ENCODE measurements around the gene ITSN1.
"Not testable (repeated sequence)": the region's sequence is repeated elsewhere in the genome, so short reads cannot be mapped to it uniquely, and the experiment has no call there.

The ITSN1 gene

GRCh38 chr21:33915368-33916199 lies 273.3 kb downstream of the ITSN1 start, which contains the start of gene ATP5PO:
ATP5PO (minus strand) TSS chr21:33915804; CDS start chr21:33915763, 41 bp downstream.
- peak within 1 kb of the TSS; percentile 99 for H3K4me3 ChIP-seq (ENCODE audit: low read depth, low read length)
- no peak for TF ChIP-seq CTCF (IDR thresholded peaks at IDR 0.05; ENCODE audit: control insufficient read depth, extremely low read depth, insufficient read depth)
- peak; percentile 93 for DNase-seq (ENCODE audit: low read depth)

- no peak for DNase-seq (ENCODE audit: low read depth)
- TF ChIP-seq CTCF (IDR thresholded peaks at IDR 0.05; ENCODE audit: control insufficient read depth, extremely low read depth, insufficient read depth): no peak
- H3K4me3 ChIP-seq (ENCODE audit: low read depth, low read length): peak overlapping the region; percentile 99
Observed at GRCh38 chr21:33916200-33916567, 273.9 kb downstream of the ITSN1 start.

GRCh38 chr21:33917421-33917820 lies 275.1 kb downstream of the ITSN1 start:
- TF ChIP-seq CTCF (IDR thresholded peaks at IDR 0.05; ENCODE audit: control insufficient read depth, extremely low read depth, insufficient read depth): no peak
- peak; percentile 65 for DNase-seq (ENCODE audit: low read depth)
- no peak overlapping the region for H3K4me3 ChIP-seq (ENCODE audit: low read depth, low read length)

GRCh38 chr21:33924079-33924765 lies 281.9 kb downstream of the ITSN1 start:
- TF ChIP-seq CTCF (IDR thresholded peaks at IDR 0.05; ENCODE audit: control insufficient read depth, extremely low read depth, insufficient read depth): peak; percentile 92
- no peak overlapping the region for H3K4me3 ChIP-seq (ENCODE audit: low read depth, low read length)
- DNase-seq (ENCODE audit: low read depth): peak; percentile 36

GRCh38 chr21:33924766-33925100 lies 282.4 kb downstream of the ITSN1 start:
- H3K4me3 ChIP-seq (ENCODE audit: low read depth, low read length): no peak overlapping the region
- no peak for DNase-seq (ENCODE audit: low read depth)
- no peak for TF ChIP-seq CTCF (IDR thresholded peaks at IDR 0.05; ENCODE audit: control insufficient read depth, extremely low read depth, insufficient read depth)

GRCh38 chr21:33926248-33926647 lies 283.9 kb downstream of the ITSN1 start:
- not testable (repeated sequence) for H3K4me3 ChIP-seq (ENCODE audit: low read depth, low read length); DNase-seq (ENCODE audit: low read depth)

GRCh38 chr21:33931052-33931798 lies 288.9 kb downstream of the ITSN1 start:
- not testable (repeated sequence) for DNase-seq (ENCODE audit: low read depth)
- H3K4me3 ChIP-seq (ENCODE audit: low read depth, low read length): peak overlapping the region; percentile 57

Measured in LNCaP clone FGC (cell line).